Upper lobe of left lung (tissue), 4 donors: ENCODE results near the gene STEAP3.

Source experiments
- EP300 ChIP-seq, 4 donors: sonication (generic); formaldehyde crosslinking; IDR thresholded peaks; one replicate each; pipeline ENCODE4 v1.5.1; 2017; ENCODE audit warnings: antibody characterized with exemption in 4 of 4, control low read depth in 2 of 4
- POLR2A ChIP-seq, 4 donors: fragments of 450-650 bp; IDR thresholded peaks; one replicate each; pipeline ENCODE4 v1.5.1; 2016 to 2017; ENCODE audit warnings: antibody characterized with exemption in 4 of 4, mild to moderate bottlenecking in 2 of 4
- TF ChIP-seq, protein P1 (sequence below), 6 experiments: fragments of 450-650 bp in 4 of 6; fragments of 200-600 bp in 2 of 6; sonication (generic) in 2 of 6; IDR thresholded peaks; one replicate each; pipeline ENCODE4 v1.5.1; 2016 to 2019; ENCODE audit warnings: antibody characterized with exemption in 6 of 6

DNA sequence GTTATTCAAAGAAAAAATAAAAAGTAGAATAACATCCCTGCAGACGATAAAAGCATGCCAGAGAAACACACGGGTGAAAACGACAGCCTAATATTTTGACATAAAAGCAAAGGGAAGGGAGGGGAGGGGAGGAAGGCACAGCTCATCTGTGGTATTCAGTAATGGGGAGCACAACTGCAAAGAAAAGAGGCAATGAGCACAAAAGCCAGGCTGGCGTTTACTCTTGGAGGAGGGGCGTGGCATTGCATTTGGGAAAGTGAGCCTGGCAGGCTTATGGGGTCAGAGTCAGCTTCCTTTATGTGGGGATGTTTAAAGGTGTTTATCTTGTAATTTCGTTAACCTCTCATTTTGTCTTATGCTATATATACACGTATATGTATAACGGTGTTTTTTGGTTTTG is 53.2 kb downstream of the STEAP3 start:
- TF ChIP-seq, protein P1, sequence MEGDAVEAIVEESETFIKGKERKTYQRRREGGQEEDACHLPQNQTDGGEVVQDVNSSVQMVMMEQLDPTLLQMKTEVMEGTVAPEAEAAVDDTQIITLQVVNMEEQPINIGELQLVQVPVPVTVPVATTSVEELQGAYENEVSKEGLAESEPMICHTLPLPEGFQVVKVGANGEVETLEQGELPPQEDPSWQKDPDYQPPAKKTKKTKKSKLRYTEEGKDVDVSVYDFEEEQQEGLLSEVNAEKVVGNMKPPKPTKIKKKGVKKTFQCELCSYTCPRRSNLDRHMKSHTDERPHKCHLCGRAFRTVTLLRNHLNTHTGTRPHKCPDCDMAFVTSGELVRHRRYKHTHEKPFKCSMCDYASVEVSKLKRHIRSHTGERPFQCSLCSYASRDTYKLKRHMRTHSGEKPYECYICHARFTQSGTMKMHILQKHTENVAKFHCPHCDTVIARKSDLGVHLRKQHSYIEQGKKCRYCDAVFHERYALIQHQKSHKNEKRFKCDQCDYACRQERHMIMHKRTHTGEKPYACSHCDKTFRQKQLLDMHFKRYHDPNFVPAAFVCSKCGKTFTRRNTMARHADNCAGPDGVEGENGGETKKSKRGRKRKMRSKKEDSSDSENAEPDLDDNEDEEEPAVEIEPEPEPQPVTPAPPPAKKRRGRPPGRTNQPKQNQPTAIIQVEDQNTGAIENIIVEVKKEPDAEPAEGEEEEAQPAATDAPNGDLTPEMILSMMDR (IDR thresholded peaks at IDR 0.05), result no peak
- TF ChIP-seq EP300 (IDR thresholded peaks at IDR 0.05) (no peak), POLR2A (IDR thresholded peaks at IDR 0.05) (no peak)
